PC-9 (cell line): ENCODE data around the gene SLX4.

ENCODE experiments used
- CTCF ChIP-seq: fragments of 200-600 bp; sonication (generic); conservative IDR thresholded peaks from 2 replicates; pipeline ENCODE4 v1.6.1; 2017; ENCODE audit warnings: mixed run types, antibody characterized with exemption, mild to moderate bottlenecking, moderate library complexity
- EZH2 ChIP-seq: fragments of 200-600 bp; sonication (generic); IDR thresholded peaks from 2 replicates; pipeline ENCODE4 v1.8.0; 2017; ENCODE audit warnings: antibody characterized with exemption, low read depth

- no peak for TF ChIP-seq EZH2
- TF ChIP-seq CTCF, result no peak
These were observed 33.3 kb downstream of the SLX4 start for GRCh38 chr16:3578121-3578520.
